Keratinocyte (primary cell): ENCODE results near the gene LRRN2. TPM values are rescaled to one million over a fixed set of nuclear protein-coding genes. Genes with fewer than 3 reads are reported as not detected.

Source experiments
- DNase-seq: peaks from one replicate; pipeline ENCODE4 v3.0.0-alpha.2; 2011; ENCODE audit warnings: low read depth, missing footprints, low spot score
- FAIRE-seq: peaks from 2 replicates; lab custom pipeline; 2011; peaks lifted over from hg19 to GRCh38; lab: Jason Lieb, UNC
- H2AFZ ChIP-seq: 2 replicates; pipeline ENCODE4 v1.6.0; 2012; ENCODE audit warnings: low read length, control low read depth, inconsistent platforms; ENCODE audit not compliant: control insufficient read depth
- H3K27ac ChIP-seq: 2 replicates; pipeline ENCODE4 v1.5.1; 2011; ENCODE audit warnings: low read length; ENCODE audit not compliant: control insufficient read depth, insufficient read depth
- H3K27me3 ChIP-seq: 3 replicates; pipeline ENCODE4 v1.6.0; 2011; ENCODE audit warnings: low read length; ENCODE audit not compliant: control insufficient read depth, insufficient read depth; ENCODE audit errors: extremely low read depth
- H3K36me3 ChIP-seq, 2 experiments: 2 replicates in 1 of 2; 3 replicates in 1 of 2; pipeline ENCODE4 v1.5.1; 2011; ENCODE audit warnings: low read length in 2 of 2, mild to moderate bottlenecking in 1 of 2; ENCODE audit not compliant: control insufficient read depth in 2 of 2, insufficient read depth in 2 of 2; ENCODE audit errors: extremely low read depth in 1 of 2
- H3K4me1 ChIP-seq: 3 replicates; pipeline ENCODE4 v1.5.1; 2011; ENCODE audit warnings: low read length; ENCODE audit not compliant: control insufficient read depth, insufficient read depth; ENCODE audit errors: extremely low read depth
- H3K4me2 ChIP-seq: 3 replicates; pipeline ENCODE4 v1.6.0; 2011; ENCODE audit warnings: low read depth, low read length; ENCODE audit not compliant: control insufficient read depth, insufficient read depth; ENCODE audit errors: extremely low read depth
- H3K4me3 ChIP-seq, 3 experiments: fragments of 200-600 bp in 1 of 3; sonication (generic) in 1 of 3; 2 replicates in 2 of 3; 3 replicates in 1 of 3; pipeline ENCODE4 v1.5.1; 2011 to 2016; ENCODE audit warnings: low read length in 3 of 3, mild to moderate bottlenecking in 3 of 3, control low read depth in 2 of 3, inconsistent platforms in 1 of 3, low read depth in 1 of 3, mixed read lengths in 1 of 3, mixed run types in 1 of 3, moderate library complexity in 1 of 3; ENCODE audit not compliant: control insufficient read depth in 2 of 3, insufficient read depth in 2 of 3; ENCODE audit errors: extremely low read depth in 1 of 3
- H3K79me2 ChIP-seq: 2 replicates; pipeline ENCODE4 v1.6.0; 2012; ENCODE audit warnings: low read length; ENCODE audit not compliant: control insufficient read depth, insufficient read depth
- H3K9ac ChIP-seq: 3 replicates; pipeline ENCODE4 v1.6.0; 2011; ENCODE audit warnings: low read length; ENCODE audit not compliant: control insufficient read depth, insufficient read depth; ENCODE audit errors: extremely low read depth
- H3K9me1 ChIP-seq: 3 replicates; pipeline ENCODE4 v1.6.0; 2011; ENCODE audit warnings: low read length; ENCODE audit not compliant: control insufficient read depth, insufficient read depth; ENCODE audit errors: extremely low read depth
- H3K9me3 ChIP-seq: 2 replicates; pipeline ENCODE4 v1.5.1; 2012; ENCODE audit warnings: low read depth, low read length; ENCODE audit not compliant: control insufficient read depth
- H4K20me1 ChIP-seq: 3 replicates; pipeline ENCODE4 v1.6.0; 2011; ENCODE audit warnings: low read length; ENCODE audit not compliant: control insufficient read depth, insufficient read depth; ENCODE audit errors: extremely low read depth
- EZH2 ChIP-seq: IDR thresholded peaks from one replicate; pipeline ENCODE4 v1.6.1; 2012; ENCODE audit warnings: inconsistent platforms, mild to moderate bottlenecking, low read length, moderate library complexity
- dilution Hi-C: fragments of 300-500 bp; cut with MboI; formaldehyde crosslinking; loops from one replicate; pipeline ENCODE4 v1.7.0; 2020; ENCODE audit warnings: low sequenced_read_pairs; ENCODE audit not compliant: extremely low pct_ligation_motif_present
- polyA plus RNA-seq, 5 experiments: library from polyadenylated mRNA; depleted of rRNA in 3 of 5; stranded (reverse) in 3 of 5; stranded (forward) in 1 of 5; unstranded in 1 of 5; fragments of >200 nt; gene quantifications; 1 replicate in 1 of 5; 2 replicates in 3 of 5; 3 replicates in 1 of 5; pipeline versions ENCODE4 v1.2.1 to v1.2.3, GENCODE V29; 2011 to 2012; ENCODE audit warnings: missing spikeins in 2 of 5, low read depth in 1 of 5, low replicate concordance in 1 of 5
- TF ChIP-seq, protein P1 (sequence below), 3 experiments: IDR thresholded peaks in 1 of 3; conservative IDR thresholded peaks in 1 of 3; optimal IDR thresholded peaks in 1 of 3; 2 replicates in 2 of 3; 3 replicates in 1 of 3; pipeline versions ENCODE3 to v1.5.1; 2011; ENCODE audit warnings: low read length in 3 of 3, mild to moderate bottlenecking in 3 of 3, moderate library complexity in 2 of 3, control low read depth in 1 of 3, inconsistent platforms in 1 of 3; ENCODE audit not compliant: insufficient read depth in 2 of 3; ENCODE audit errors: extremely low read depth in 1 of 3

The LRRN2 gene
- polyA plus RNA-seq, 1 donor (not counting 4 experiments of a cell fraction or from before 2014, with no cell fraction given) = not detected

DNA sequence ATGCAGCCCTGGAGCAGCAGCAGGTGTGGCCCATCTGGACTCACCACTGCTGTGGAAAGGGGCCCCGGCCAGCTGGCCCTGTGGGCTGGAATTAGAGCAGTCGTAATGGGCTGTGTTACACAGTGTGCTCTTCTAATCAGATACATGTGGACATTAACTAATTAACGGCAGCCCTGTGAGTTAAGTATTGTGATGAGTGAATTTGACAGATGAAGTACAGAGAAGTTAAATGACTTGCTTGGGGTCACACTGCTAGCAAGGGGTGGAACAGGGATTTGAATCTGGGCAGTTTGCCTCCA lies 110.7 kb downstream of the LRRN2 start:
- Histone ChIP-seq H3K4me3 (no peak overlapping the region), H3K9me1 (no peaks in the 10 kb centered on the region), H3K9ac (no peak overlapping the region), H3K27me3 (no peaks in the 10 kb centered on the region), H2AFZ (no peak overlapping the region), H3K36me3 (no peaks in the 10 kb centered on the region), H3K9me3 (peaks cover 2% of the 10 kb centered on the region), H3K27ac (no peak overlapping the region), H3K79me2 (no peaks in the 10 kb centered on the region), H3K4me2 (no peak overlapping the region), H3K4me1 (peaks cover 14% of the 10 kb centered on the region), H4K20me1 (no peaks in the 10 kb centered on the region)
- dilution Hi-C loops = no loop called here
- TF ChIP-seq EZH2 = no peak
- TF ChIP-seq, protein P1, sequence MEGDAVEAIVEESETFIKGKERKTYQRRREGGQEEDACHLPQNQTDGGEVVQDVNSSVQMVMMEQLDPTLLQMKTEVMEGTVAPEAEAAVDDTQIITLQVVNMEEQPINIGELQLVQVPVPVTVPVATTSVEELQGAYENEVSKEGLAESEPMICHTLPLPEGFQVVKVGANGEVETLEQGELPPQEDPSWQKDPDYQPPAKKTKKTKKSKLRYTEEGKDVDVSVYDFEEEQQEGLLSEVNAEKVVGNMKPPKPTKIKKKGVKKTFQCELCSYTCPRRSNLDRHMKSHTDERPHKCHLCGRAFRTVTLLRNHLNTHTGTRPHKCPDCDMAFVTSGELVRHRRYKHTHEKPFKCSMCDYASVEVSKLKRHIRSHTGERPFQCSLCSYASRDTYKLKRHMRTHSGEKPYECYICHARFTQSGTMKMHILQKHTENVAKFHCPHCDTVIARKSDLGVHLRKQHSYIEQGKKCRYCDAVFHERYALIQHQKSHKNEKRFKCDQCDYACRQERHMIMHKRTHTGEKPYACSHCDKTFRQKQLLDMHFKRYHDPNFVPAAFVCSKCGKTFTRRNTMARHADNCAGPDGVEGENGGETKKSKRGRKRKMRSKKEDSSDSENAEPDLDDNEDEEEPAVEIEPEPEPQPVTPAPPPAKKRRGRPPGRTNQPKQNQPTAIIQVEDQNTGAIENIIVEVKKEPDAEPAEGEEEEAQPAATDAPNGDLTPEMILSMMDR (optimal IDR thresholded peaks at IDR 0.05 in 1 of 3, IDR thresholded peaks at IDR 0.05 in 1 of 3, conservative IDR thresholded peaks at IDR 0.05 in 1 of 3; ENCODE audit: extremely low read depth in 1 of 3, insufficient read depth in 2 of 3, low read length in 3 of 3) = no peak
- FAIRE-seq = no peak
- DNase-seq = no peak

DNA sequence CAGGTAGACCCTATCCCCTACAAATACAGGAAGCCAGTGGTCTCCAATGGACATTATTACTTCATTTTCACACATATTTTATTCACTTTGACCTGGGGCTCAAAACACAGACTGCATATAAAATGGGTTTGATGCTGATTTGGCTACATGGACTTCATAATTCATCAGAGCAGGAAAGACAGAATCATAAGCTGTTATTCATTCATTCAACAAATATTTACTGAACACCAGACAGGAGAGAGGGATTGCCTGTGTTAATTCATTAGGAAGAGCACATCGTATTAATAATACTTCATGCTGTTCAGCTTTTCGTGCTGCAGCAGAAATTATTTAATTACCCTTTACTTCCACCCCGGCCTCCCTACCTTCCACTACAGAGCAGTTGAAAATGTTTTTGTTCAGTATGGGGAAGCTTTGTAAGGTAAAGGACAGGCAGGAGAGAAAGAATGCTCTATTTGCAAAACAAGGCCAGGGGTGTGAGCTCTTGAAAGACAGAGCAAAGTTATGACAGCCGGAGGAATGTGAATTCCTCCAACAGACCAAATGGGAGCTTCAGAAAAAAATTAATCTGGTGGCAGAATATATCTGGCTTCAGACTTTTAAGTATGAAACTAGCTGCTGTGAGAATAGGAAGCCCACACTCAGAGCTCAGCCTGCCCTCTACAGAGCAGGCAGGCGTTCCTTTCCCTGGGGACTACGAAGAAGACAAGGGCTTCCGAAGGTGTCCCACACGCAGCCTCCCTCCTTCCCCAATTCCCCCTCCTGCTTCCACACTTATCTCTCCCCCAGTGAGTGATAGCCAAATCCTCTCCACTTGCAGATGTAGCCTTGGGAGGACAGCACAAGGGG lies 111.3 kb downstream of the LRRN2 start:
- TF ChIP-seq, protein P1 (optimal IDR thresholded peaks at IDR 0.05 in 1 of 3, IDR thresholded peaks at IDR 0.05 in 1 of 3, conservative IDR thresholded peaks at IDR 0.05 in 1 of 3; ENCODE audit: extremely low read depth in 1 of 3, insufficient read depth in 2 of 3, low read length in 3 of 3) = no peak
- TF ChIP-seq EZH2 = no peak
- Histone ChIP-seq H3K4me2 (no peak overlapping the region), H4K20me1 (no peaks in the 10 kb centered on the region), H3K9me1 (no peaks in the 10 kb centered on the region), H3K4me1 (peaks cover 14% of the 10 kb centered on the region), H3K79me2 (no peaks in the 10 kb centered on the region), H3K27ac (no peak overlapping the region), H3K36me3 (peaks cover 0 to 2% of the 10 kb centered on the region in 2 experiments), H3K4me3 (no peak overlapping the region), H3K27me3 (no peaks in the 10 kb centered on the region), H2AFZ (no peak overlapping the region), H3K9me3 (peaks cover 2% of the 10 kb centered on the region), H3K9ac (no peak overlapping the region)
- dilution Hi-C loops = no loop called here
- FAIRE-seq (no peak), DNase-seq (no peak)
